ENCODE measurements around the gene TBC1D22A. TPM values are rescaled to one million over a fixed set of nuclear protein-coding genes. Genes with fewer than 3 reads are reported as not detected.

The TBC1D22A gene
- total and polyA plus RNA-seq, 10 of the 15 experiments (the other 5 are each of a cell fraction or from before 2014, with no cell fraction given): 0.63 to 44.7 (median 27.4) TPM

DNA sequence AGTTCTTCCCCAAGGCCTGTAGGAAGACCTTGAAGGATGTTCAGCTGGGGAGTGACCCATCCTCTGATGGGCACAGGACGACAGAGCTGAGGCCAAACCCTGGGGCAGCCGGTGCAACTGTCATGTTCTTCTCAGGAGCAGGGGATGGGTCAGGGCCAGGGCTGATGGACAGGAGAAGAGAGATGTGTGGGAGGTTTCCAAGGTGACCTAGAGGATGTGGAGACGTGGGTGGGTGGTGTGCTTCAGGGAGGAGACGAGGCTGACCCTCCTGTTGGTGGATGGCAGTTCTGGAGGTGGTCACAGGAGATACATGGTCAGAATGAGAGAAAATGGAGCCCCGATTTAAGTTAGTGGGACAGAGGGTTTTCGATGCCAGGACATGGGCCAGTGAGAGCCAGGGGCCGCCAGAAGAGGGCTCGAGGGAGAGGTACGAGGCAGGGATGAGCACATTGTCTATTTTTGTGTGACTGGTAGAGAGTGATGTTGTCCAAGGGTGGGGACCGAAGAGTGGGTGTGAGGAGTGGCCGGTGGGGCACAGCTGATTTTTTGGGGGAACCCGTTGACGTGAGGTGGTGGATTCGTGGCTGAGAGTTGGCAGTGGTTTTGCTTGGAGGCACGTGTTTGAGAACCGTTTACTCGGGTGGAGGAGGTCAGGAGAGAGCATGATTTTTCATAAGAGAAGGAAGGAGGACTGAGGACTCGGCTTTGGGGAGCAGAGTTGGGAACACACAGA is 14.6 kb downstream of the TBC1D22A start (continued):
- TF ChIP-seq MLLT1 (IDR thresholded peaks at IDR 0.05) (0 out of 2 replicates have a peak, but pooled peaks have one; percentile 47), MEF2B (IDR thresholded peaks at IDR 0.05; ENCODE audit: partially characterized antibody, poor library complexity, severe bottlenecking) (no peak), RAD51 (IDR thresholded peaks at IDR 0.05) (no peak), SP1 (IDR thresholded peaks at IDR 0.05; ENCODE audit: low read depth, low read length) (no peak), WRNIP1 (IDR thresholded peaks at IDR 0.05; ENCODE audit: borderline replicate concordance, low read depth, low read length) (no peak), NRF1 (conservative IDR thresholded peaks at IDR 0.05; ENCODE audit: low read depth, low read length) (no peak), ZSCAN29 (IDR thresholded peaks at IDR 0.05) (no peak), RFX5 (IDR thresholded peaks at IDR 0.05; ENCODE audit: low read depth, low read length) (no peak), YBX1 (IDR thresholded peaks at IDR 0.05) (no peak), CBX5 (IDR thresholded peaks at IDR 0.05; ENCODE audit: low read depth) (no peak)
- TF ChIP-seq, protein P1, sequence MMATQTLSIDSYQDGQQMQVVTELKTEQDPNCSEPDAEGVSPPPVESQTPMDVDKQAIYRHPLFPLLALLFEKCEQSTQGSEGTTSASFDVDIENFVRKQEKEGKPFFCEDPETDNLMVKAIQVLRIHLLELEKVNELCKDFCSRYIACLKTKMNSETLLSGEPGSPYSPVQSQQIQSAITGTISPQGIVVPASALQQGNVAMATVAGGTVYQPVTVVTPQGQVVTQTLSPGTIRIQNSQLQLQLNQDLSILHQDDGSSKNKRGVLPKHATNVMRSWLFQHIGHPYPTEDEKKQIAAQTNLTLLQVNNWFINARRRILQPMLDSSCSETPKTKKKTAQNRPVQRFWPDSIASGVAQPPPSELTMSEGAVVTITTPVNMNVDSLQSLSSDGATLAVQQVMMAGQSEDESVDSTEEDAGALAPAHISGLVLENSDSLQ (IDR thresholded peaks at IDR 0.05): peak; percentile 80
- TF ChIP-seq, protein P2, sequence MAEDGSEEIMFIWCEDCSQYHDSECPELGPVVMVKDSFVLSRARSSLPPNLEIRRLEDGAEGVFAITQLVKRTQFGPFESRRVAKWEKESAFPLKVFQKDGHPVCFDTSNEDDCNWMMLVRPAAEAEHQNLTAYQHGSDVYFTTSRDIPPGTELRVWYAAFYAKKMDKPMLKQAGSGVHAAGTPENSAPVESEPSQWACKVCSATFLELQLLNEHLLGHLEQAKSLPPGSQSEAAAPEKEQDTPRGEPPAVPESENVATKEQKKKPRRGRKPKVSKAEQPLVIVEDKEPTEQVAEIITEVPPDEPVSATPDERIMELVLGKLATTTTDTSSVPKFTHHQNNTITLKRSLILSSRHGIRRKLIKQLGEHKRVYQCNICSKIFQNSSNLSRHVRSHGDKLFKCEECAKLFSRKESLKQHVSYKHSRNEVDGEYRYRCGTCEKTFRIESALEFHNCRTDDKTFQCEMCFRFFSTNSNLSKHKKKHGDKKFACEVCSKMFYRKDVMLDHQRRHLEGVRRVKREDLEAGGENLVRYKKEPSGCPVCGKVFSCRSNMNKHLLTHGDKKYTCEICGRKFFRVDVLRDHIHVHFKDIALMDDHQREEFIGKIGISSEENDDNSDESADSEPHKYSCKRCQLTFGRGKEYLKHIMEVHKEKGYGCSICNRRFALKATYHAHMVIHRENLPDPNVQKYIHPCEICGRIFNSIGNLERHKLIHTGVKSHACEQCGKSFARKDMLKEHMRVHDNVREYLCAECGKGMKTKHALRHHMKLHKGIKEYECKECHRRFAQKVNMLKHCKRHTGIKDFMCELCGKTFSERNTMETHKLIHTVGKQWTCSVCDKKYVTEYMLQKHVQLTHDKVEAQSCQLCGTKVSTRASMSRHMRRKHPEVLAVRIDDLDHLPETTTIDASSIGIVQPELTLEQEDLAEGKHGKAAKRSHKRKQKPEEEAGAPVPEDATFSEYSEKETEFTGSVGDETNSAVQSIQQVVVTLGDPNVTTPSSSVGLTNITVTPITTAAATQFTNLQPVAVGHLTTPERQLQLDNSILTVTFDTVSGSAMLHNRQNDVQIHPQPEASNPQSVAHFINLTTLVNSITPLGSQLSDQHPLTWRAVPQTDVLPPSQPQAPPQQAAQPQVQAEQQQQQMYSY (CRISPR knock-in tag; IDR thresholded peaks at IDR 0.05): no peak
- TF ChIP-seq, protein P3, sequence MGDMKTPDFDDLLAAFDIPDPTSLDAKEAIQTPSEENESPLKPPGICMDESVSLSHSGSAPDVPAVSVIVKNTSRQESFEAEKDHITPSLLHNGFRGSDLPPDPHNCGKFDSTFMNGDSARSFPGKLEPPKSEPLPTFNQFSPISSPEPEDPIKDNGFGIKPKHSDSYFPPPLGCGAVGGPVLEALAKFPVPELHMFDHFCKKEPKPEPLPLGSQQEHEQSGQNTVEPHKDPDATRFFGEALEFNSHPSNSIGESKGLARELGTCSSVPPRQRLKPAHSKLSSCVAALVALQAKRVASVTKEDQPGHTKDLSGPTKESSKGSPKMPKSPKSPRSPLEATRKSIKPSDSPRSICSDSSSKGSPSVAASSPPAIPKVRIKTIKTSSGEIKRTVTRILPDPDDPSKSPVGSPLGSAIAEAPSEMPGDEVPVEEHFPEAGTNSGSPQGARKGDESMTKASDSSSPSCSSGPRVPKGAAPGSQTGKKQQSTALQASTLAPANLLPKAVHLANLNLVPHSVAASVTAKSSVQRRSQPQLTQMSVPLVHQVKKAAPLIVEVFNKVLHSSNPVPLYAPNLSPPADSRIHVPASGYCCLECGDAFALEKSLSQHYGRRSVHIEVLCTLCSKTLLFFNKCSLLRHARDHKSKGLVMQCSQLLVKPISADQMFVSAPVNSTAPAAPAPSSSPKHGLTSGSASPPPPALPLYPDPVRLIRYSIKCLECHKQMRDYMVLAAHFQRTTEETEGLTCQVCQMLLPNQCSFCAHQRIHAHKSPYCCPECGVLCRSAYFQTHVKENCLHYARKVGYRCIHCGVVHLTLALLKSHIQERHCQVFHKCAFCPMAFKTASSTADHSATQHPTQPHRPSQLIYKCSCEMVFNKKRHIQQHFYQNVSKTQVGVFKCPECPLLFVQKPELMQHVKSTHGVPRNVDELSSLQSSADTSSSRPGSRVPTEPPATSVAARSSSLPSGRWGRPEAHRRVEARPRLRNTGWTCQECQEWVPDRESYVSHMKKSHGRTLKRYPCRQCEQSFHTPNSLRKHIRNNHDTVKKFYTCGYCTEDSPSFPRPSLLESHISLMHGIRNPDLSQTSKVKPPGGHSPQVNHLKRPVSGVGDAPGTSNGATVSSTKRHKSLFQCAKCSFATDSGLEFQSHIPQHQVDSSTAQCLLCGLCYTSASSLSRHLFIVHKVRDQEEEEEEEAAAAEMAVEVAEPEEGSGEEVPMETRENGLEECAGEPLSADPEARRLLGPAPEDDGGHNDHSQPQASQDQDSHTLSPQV (IDR thresholded peaks at IDR 0.05): no peak

Measured in GM12878 (cell line).